Endodermal cell (in vitro differentiated cells): Measurements from ENCODE around the gene MPPED2. TPM values are rescaled to one million over a fixed set of nuclear protein-coding genes. Genes with fewer than 3 reads are reported as not detected.

ENCODE experiments used
- DNase-seq: peaks from one replicate; pipeline ENCODE4 v3.0.0-alpha.2; 2017
- H3K27ac ChIP-seq: 2 replicates; pipeline ENCODE4 v1.5.1; 2013; ENCODE audit warnings: mild to moderate bottlenecking, low read depth, low read length, moderate library complexity
- H3K27me3 ChIP-seq: 2 replicates; pipeline ENCODE4 v1.6.1; 2013; ENCODE audit warnings: mild to moderate bottlenecking, low read length, moderate library complexity; ENCODE audit not compliant: insufficient read depth, control insufficient read depth, poor library complexity, severe bottlenecking
- H3K36me3 ChIP-seq: 2 replicates; pipeline ENCODE4 v1.7.0; 2013; ENCODE audit warnings: mild to moderate bottlenecking, low read length, moderate library complexity; ENCODE audit not compliant: control insufficient read depth, insufficient read depth
- H3K4me1 ChIP-seq: one replicate; pipeline ENCODE4 v1.7.0; 2013; ENCODE audit warnings: low read length; ENCODE audit not compliant: control insufficient read depth, insufficient read depth
- H3K4me3 ChIP-seq: 2 replicates; pipeline ENCODE4 v1.5.1; 2013; ENCODE audit warnings: mild to moderate bottlenecking, low read length, moderate library complexity
- H3K9ac ChIP-seq: 2 replicates; pipeline ENCODE4 v1.6.1; 2013; ENCODE audit warnings: mild to moderate bottlenecking, low read length, moderate library complexity; ENCODE audit not compliant: poor library complexity, severe bottlenecking; ENCODE audit errors: extremely low read depth
- H3K9me3 ChIP-seq: 2 replicates; pipeline ENCODE4 v1.6.1; 2013; ENCODE audit warnings: mild to moderate bottlenecking, low read length, moderate library complexity; ENCODE audit not compliant: control insufficient read depth
- H3K27ac Mint-ChIP-seq: 2 replicates; pipeline ENCODE4 v1.8.0; 2020; ENCODE audit warnings: mixed read lengths
- H3K27me3 Mint-ChIP-seq: 2 replicates; pipeline ENCODE4 v1.8.0; 2021; ENCODE audit warnings: mild to moderate bottlenecking, mixed read lengths; ENCODE audit not compliant: insufficient read depth
- H3K36me3 Mint-ChIP-seq: 2 replicates; pipeline ENCODE4 v1.8.0; 2020; ENCODE audit warnings: low read depth, mixed read lengths
- H3K4me1 Mint-ChIP-seq: 2 replicates; pipeline ENCODE4 v1.8.0; 2020; ENCODE audit warnings: mixed read lengths
- H3K4me3 Mint-ChIP-seq: 2 replicates; pipeline ENCODE4 v1.8.0; 2020; ENCODE audit warnings: mild to moderate bottlenecking, moderate library complexity, mixed read lengths
- H3K9me3 Mint-ChIP-seq: 2 replicates; pipeline ENCODE4 v1.8.0; 2020; ENCODE audit warnings: mild to moderate bottlenecking, mixed read lengths
- WGBS, 2 experiments: methylation state at CpG; one replicate each; pipeline versions ENCODE4 v1.1.5 to v1.1.7; 2013; ENCODE audit warnings: missing lambda C conversion rate in 2 of 2, mixed read lengths in 1 of 2; ENCODE audit not compliant: insufficient coverage in 1 of 2, insufficient read length in 1 of 2; 5-methylcytosine and 5-hydroxymethylcytosine counted together
- total RNA-seq, 2 donors: library from RNA; stranded (reverse); fragmentation: NEBNext Ultra II Directional in 1 of 2; extraction: Animal tissue kit (Norgen Biotek cat#: 25700) in 1 of 2; gene quantifications; 2 replicates in 1 of 2; 3 replicates in 1 of 2; pipeline ENCODE4 v1.2.1, GENCODE V29; 2021
- TF ChIP-seq, protein P1 (sequence below): fragments of 200-600 bp; sonication (generic); conservative IDR thresholded peaks from 2 replicates; pipeline ENCODE4 v1.5.0; 2021; ENCODE audit warnings: antibody characterized with exemption, mild to moderate bottlenecking

The MPPED2 gene
- total RNA-seq, 2 donors from 2014 or later = 1.5 to 16.4 TPM

DNA sequence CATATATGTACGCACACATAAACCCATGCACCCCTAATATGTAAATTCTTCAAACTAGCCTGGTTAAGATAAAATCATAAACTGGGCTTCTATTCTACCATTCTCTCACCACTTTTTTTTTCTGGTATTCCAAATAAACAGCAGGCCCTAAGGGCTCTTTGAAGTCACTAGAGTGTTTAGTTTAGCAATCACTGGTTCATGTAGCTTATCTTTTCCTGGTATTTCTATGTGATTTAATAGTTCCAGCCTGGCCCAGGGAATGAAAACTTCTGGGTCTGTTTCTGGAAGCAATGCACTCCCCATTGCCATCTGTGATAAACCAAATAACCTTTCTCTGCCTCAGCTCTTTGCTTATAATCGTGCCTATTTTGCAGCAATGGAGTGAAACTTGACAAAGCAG lies 10.7 kb upstream of the MPPED2 start:
- peaks cover 7% of the 10 kb centered on the region for H3K9me3 ChIP-seq
- 83 to 96% methylated on average over 2 of the region's 2 CpGs for WGBS, 2 experiments

DNA sequence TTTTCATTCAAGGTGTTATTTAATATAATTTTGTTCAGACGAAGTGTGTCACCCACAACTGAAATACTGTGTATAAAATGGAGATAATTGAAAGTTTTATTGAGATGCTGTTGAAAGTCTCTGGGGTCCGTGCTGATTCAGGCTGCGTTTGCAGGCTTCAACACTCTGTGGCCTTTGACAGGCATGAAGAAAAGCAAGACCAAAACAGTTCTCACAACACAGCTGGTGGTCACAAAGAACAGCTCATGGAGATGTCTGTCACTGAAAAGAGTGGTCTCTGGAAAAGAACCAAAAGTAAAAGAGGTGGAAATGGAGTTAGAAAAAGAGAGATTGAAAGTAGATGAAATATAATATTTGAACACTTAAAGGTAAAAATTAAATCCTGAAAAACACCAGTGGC lies 9.8 kb upstream of the MPPED2 start:
- DNase-seq = peak; percentile 52
- no peaks in the 10 kb centered on the region for H3K36me3 Mint-ChIP-seq
- H3K27me3 Mint-ChIP-seq = no peaks in the 10 kb centered on the region
- H3K9me3 ChIP-seq = no peaks in the 10 kb centered on the region
- H3K36me3 ChIP-seq = no peaks in the 10 kb centered on the region
- no peak overlapping the region for H3K4me3 ChIP-seq
- TF ChIP-seq, protein P1, sequence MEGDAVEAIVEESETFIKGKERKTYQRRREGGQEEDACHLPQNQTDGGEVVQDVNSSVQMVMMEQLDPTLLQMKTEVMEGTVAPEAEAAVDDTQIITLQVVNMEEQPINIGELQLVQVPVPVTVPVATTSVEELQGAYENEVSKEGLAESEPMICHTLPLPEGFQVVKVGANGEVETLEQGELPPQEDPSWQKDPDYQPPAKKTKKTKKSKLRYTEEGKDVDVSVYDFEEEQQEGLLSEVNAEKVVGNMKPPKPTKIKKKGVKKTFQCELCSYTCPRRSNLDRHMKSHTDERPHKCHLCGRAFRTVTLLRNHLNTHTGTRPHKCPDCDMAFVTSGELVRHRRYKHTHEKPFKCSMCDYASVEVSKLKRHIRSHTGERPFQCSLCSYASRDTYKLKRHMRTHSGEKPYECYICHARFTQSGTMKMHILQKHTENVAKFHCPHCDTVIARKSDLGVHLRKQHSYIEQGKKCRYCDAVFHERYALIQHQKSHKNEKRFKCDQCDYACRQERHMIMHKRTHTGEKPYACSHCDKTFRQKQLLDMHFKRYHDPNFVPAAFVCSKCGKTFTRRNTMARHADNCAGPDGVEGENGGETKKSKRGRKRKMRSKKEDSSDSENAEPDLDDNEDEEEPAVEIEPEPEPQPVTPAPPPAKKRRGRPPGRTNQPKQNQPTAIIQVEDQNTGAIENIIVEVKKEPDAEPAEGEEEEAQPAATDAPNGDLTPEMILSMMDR = no peak
- H3K27ac Mint-ChIP-seq = no peak overlapping the region
- H3K27me3 ChIP-seq = no peaks in the 10 kb centered on the region
- peaks cover 18% of the 10 kb centered on the region for H3K4me1 ChIP-seq
- H3K9ac ChIP-seq = no peak overlapping the region
- no peak overlapping the region for H3K4me3 Mint-ChIP-seq
- WGBS, 2 experiments = 51 to 100% methylated on average over 1 to 3 of the region's 3 CpGs
- H3K9me3 Mint-ChIP-seq = no peaks in the 10 kb centered on the region
- H3K4me1 Mint-ChIP-seq = peaks cover 25% of the 10 kb centered on the region
- H3K27ac ChIP-seq = no peak overlapping the region

More for the DNA sequence above, 10.7 kb upstream of the MPPED2 start:
- no peak for DNase-seq
- Histone ChIP-seq H3K27me3 (no peaks in the 10 kb centered on the region), H3K4me3 (no peak overlapping the region), H3K36me3 (no peaks in the 10 kb centered on the region), H3K27ac (no peak overlapping the region), H3K4me1 (peaks cover 18% of the 10 kb centered on the region), H3K9ac (no peak overlapping the region)
- TF ChIP-seq, protein P1 = no peak
- Mint-ChIP-seq H3K4me3 (no peak overlapping the region), H3K36me3 (no peaks in the 10 kb centered on the region), H3K4me1 (peaks cover 25% of the 10 kb centered on the region), H3K27ac (no peak overlapping the region), H3K9me3 (peaks cover 4% of the 10 kb centered on the region), H3K27me3 (no peaks in the 10 kb centered on the region)

DNA sequence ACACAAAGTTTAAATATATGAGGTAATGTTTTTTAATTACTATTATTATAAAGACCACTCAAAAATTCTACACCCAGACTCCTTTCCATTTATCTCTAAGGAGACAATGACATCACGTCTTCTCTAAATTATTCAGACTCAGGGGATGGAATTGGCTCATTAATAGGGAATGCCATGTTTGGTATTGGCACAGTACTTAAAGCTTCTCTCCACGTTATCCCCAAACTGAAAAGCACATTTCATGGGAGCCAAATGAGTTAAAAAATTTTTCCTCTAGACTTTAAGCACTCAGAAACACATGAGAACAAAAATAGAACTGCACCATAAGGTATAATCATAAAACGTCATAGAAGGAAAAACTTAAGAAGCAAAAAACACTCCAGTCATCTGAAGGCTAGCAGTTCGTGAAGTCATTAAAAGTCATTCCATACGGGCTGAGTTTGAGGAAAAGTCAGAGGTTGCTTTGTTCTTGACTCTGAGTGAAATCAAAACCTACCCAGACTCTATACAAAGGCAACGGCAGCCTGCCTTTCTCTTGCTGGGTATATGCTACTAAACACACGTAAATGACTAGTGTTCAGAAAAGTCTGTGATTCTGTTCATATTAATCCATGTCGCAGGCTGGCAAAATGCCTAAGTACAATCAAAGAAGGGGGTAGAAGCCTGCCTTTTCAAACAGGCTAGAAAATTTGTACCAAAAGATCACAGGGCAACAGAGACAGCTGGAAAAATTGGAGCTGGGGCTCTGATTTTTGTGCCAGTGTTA lies 8.7 kb upstream of the MPPED2 start:
- no peak overlapping the region for H3K27ac Mint-ChIP-seq
- Histone ChIP-seq H3K27me3 (no peaks in the 10 kb centered on the region), H3K9ac (no peak overlapping the region), H3K9me3 (no peaks in the 10 kb centered on the region), H3K36me3 (no peaks in the 10 kb centered on the region), H3K27ac (peak overlapping the region; percentile 81), H3K4me3 (no peak overlapping the region), H3K4me1 (peaks cover 18% of the 10 kb centered on the region)
- H3K4me3 Mint-ChIP-seq = no peak overlapping the region
- no peak for DNase-seq
- H3K4me1 Mint-ChIP-seq = peaks cover 25% of the 10 kb centered on the region
- no peaks in the 10 kb centered on the region for H3K9me3 Mint-ChIP-seq
- H3K27me3 Mint-ChIP-seq = no peaks in the 10 kb centered on the region
- TF ChIP-seq, protein P1 = no peak
- no peaks in the 10 kb centered on the region for H3K36me3 Mint-ChIP-seq
- WGBS, 2 experiments = 80 to 91% methylated on average over 5 to 8 of the region's 8 CpGs
